ENCODE measurements around the gene ADAMTSL2.

ADAMTSL2 gene

DNA sequence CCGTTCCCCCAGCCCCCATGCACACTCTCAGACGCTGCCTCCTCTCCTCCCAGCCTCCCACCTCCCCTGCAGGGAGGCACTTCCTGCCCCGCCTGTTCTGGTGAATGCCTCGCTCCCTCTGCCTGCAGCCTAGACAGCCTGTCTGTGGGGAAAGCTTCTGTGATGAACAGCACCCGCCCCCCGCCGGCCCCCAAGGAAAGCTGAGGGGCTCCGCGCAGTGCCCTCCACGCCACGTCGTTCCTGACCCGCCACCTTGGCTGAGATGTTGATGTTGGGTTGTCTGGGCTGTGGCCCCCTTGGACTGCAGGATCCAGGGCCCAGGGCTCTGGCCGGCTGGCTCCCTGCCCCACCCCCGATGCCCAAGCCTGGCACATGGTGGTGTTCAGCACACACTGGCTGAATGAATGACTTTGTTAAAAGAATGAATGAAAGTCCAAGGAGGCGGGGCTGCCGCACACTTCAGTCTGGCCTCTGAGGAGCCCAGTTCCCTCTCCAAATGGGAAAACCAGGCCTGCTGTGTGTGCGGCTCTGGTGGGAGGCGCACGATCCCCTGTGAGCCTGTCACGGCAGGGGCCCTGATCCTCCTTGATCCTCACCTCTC lies 7.7 kb upstream of the ADAMTSL2 start:
- peak; percentile 61 to 91 (median 82) for DNase-seq

DNA sequence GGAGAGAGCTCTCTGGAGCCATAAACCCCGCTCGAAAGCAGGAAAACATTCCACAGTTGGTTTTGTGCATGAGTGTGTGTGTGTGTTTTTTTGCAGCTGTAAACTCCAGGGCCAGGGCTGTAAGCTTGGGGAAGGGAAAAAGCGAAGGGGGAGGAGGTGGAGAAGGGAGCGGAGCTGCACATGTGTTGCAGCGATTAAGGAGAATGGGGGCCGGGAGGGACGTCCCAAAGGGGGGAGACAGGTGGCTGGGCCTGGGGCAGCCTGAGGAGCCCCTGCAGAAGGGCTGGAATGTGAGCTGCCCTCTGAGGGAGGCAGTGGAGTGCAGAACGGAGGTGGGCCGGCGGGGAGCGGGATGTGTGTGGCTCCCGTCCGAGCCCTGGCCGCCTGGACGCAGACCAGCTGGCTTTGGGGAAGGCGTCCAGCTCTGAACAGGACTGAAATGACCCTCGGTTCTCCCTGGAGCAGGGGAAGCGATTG lies 7.0 kb upstream of the ADAMTSL2 start:
- intact Hi-C loops (cut with DNase I): no loop called here
- peak in 33 of 42 donors; percentile 30 to 80 (median 56) for DNase-seq

More for the DNA sequence above, 7.7 kb upstream of the ADAMTSL2 start:
- intact Hi-C loops (cut with DNase I): no loop called here

DNA sequence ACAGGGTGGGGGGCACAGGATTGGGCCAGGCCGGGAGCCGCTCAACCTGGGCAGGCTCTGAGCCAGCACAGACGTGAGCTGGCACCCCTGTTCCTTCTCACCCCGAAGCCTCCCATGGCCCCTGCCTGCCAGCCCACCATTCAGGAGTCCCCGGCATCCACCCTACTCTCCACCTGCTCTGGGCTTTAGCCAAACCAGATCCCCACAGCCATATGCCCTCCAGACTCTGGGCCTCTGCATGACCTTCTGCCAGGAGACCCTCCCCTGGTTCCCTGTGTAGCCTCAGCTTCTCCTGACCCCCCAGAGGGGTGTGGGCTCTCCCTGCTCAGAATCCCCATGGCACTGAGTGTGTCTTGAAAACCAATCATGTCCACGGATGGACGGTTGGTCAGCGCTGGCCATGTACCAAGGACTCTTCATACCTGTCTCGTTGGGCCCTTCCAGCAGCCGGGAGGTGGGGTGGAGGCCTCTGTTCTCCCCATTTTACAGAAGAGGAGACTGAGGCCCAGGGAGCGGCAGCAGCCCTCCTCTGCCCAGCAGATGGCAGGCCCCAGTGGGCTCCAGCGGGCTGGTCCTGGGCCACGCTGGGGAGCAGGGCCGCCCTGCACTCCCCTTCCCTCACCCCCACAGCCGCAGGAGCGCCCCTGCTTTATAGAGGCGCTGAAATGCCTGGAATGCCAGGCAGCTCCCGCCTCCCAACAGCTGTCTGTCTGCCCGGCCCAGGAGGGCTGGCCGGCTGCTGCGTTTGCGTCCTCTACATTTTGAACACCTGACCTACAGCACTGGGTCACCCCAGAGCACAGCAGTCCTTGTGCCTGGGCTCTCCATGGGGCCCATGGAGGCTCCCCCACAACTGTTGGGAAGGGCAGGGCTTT lies 6.3 kb upstream of the ADAMTSL2 start:
- intact Hi-C loops (cut with DNase I): no loop called here

DNA sequence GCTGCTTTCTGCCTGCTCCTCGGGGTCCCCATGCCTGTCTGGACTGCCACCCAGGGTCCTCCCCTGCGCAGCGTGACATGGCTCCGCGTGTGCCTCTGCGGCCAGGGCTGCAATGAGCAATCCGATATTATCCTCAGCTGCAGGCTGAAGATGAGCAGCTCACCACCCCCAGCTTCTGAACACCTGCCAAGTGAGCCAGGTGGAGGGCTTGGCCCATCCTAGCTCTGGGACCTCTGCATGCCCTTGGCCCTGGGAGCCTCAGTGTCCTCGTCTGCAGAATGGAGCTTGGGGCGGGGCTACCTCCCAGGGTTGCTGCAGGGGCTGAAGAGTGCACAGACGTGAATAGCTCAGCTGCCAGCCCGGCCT lies 5.6 kb upstream of the ADAMTSL2 start:
- no peak for DNase-seq
- intact Hi-C loops (cut with DNase I): no loop called here

More for the DNA sequence above, 6.3 kb upstream of the ADAMTSL2 start:
- no peak for DNase-seq

DNA sequence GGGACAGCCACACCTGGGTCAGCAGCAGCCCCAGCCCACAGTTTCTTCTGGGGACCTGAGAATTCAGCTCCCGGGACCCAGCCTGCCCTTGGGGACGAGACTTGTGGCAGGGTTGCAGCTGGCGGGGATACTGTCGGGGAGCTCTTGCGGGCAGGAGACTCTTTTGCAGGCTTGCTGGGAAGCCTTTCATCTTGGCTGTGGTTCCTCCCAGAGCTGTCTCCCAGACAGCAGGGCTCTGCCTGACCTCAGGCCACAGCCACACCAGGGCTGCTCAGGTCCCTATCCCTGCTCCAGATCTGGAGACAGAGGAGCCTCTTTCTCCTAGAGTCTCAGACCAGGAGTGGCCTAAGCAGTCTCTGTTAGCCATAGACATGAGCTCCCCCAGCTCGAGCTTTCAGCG lies 5.0 kb upstream of the ADAMTSL2 start:
- intact Hi-C loops (cut with DNase I): no loop called here
- DNase-seq: no peak

DNA sequence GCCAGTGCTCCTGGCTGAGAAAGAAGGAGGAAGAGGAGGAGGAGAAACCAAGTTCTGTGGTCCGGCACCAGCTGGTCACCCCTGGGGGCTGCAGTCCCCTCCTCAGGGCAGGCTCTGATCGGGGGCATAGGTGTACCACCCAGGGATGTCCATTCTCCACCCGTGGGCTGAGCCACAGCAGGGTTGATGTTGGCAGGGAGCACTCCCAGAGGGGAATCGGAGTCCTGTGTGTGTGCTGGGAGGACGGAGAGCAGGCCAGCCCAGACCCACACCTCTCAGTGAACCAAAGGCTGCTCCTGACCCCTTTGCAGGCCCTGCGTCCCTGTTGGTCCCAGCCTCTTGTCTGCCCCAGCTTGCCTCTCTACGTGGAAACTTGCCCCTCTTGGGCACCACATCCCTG lies 4.6 kb upstream of the ADAMTSL2 start:
- DNase-seq: no peak
- intact Hi-C loops (cut with DNase I): no loop called here

DNA sequence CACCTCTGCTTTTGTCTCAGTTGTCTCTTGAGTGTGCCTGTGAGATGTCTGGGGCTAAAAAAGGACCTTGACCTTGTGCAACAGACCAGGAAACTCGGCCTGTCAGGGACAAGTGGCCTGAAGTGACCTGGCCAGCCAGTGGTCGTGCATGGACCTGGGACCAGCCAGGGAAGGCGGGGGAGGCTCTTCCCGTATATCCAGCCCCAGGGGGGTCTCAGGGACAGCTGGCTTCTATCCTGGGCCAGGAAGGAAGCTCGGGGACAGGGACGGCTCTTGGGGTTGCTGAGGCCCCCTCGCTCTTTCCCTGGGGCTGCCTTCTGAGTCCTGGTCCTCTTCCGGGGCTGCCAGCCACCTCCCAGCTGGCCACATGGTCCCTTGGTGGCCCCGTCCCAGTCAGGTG lies 3.2 kb upstream of the ADAMTSL2 start:
- intact Hi-C loops (cut with DNase I): no loop called here
- no peak for DNase-seq

DNA sequence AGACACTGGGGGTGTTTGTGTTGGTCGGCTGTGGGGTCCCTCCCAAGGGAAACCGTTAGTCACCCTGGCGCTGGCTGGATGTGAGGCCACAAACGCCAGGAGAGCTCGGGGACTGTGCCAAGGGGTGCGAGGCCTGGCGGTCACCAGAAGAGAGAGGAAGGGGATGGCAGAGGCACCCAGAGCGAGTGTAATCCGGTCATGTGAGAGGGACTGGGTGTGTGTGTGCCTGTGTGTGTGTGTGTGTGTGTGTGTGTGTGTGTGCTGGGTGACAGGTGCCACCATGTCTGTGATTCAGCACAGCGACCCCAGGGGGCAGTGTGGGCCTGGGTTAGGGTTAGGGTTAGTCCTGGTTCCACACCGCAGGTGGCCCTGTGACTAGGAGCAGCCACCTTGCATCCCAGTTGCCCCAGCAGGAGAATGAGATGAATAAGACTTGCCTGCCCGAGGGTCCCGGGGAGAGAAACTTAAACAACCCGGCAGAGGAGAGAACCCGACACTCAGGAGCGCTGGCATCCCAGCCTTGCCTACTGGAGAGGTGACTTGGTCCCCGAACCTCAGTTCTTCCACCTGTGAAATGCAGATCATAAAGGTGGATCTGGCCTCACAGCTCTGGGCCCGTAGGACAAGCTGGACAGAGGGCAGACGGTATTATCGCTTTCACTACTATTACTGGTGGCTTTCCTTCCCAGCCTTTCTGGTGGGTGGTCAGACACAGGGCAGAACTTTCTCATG lies 1.4 kb upstream of the ADAMTSL2 start:
- DNase-seq: peak; percentile 60 to 88 (median 78)
- intact Hi-C loops (cut with DNase I): loop anchor here (2.0 kb wide), 1 partner anchor 192 kb away; no protein-coding TSS in a partner anchor

DNA sequence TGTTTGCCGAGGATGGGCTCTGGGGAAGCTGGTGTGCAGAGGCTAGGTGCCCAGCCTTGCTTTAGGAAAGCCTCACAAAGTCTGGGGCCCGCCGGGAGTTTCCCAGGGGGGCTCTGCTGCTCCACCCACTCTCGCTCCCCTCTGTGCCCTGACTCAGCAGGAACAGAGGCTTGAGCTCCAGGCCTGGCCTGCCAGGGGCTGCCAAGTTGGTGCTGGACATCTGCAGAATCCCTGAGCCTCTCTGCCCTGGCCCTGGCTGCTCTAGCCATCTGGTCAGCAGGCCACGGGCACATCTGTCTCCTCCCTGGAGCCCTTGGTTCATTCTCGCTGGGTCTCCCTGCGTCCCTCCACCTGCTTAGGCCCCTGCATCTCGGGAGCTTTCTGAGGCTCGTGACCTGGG lies 647 bp upstream of the ADAMTSL2 start:
- peak in 29 of 42 donors; percentile 21 to 75 (median 48) for DNase-seq
- intact Hi-C loops (cut with DNase I): loop anchor here (2.0 kb wide), 1 partner anchor 191 kb away; no protein-coding TSS in a partner anchor

DNA sequence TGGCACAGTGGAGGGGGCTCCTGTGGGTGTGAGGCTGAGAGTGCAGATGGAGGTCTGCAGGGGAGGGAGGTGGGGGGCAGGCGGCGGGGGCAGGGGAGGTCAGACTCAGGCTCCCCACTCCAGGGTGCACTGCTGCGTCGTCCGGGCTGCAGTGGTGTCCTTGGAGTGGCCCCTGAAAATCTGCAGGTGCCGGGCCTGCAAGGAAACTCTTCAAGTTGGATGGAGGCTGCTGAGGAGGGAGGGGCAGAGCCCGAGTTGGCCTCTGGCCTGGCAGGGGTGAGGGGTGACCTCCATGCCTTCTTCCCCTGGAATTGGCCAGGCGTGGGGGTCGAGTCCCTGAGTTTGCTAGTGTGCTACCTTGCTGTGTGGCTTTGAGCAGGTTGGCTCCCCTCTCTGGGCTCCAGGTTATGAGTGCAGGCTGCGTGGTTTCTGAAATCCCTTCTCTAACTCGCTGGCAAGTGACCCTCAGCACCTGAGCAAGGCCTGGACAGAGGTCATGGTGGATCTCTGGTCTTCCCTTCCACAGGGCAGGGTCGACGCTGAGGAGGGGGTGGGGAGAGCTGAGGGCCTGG lies 888 bp downstream of the ADAMTSL2 start:
- DNase-seq: no peak
- intact Hi-C loops (cut with DNase I): no loop called here

DNA sequence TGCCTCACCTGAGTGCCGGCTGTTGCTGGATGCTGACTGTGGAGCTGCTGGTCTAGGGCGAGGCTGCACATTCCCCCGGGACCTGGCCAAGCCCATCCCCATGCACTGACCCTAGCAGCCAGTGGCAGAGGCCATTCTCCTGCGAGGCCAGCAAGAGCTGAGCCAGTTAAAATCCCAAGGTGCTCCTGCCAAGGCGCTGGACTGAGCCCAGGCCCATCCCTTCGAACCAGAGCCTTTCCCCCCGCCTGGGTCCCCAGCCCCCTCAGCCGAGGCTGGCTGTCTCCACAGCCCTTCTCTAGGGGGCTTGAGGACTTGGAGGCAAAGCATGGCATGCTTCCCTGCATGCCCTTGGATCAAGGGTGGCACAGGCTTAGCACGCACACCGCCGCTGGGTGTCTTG lies 1.6 kb downstream of the ADAMTSL2 start:
- intact Hi-C loops (cut with DNase I): no loop called here
- DNase-seq: no peak

DNA sequence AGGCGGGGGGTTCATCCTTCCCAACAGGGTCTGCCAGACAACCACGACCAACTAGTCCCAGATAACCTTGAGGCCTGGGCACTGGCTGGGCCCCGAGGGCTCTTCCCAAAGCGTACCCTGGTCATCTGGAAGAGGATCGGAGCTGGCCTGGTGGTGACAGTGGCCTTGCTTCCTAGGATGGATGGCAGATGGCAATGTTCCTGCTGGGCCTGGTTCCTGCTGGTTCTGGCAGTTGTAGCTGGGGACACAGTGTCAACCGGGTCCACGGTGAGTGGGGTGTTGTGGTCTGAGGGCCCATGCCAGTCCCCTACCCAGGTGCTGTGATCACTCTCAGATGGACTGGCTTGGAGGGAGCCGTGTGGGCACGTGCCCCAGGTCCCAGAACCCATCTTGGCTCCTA lies 2.0 kb downstream of the ADAMTSL2 start:
- intact Hi-C loops (cut with DNase I): no loop called here
- DNase-seq: no peak

DNA sequence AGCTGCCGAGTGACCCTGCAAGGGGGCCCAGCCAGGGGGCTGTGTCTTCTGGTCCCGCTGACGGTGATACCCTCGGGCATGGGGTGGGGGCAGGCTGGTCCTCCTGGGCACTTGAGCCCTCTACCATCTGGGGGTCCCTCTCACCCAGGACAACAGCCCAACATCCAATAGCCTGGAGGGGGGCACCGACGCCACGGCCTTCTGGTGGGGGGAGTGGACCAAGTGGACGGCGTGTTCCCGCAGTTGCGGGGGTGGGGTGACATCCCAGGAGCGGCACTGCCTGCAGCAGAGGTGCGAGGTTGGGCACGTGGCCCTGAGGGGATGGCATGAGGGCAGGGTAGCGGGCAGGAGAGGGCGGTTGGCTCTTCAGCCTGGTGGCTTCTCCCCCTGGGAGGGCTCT lies 2.8 kb downstream of the ADAMTSL2 start:
- intact Hi-C loops (cut with DNase I): no loop called here
- DNase-seq: no peak

DNA sequence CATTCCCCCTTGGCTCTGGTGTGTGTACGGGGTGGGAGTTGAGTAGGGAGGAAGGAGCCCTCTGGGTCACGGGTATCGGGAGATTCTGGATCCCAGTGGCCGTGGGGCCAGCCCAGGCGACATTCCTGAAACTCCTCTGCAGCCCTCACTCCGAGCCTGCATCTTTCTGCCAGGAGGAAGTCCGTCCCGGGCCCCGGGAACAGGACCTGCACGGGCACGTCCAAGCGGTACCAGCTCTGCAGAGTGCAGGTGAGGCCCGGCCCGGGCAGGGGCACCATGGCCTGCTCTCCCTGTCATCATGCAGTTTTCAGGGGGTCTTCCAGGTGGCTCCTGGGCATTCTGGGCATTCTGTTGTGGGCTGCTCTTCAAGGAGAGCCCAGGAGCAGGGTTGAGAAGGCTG lies 3.7 kb downstream of the ADAMTSL2 start:
- intact Hi-C loops (cut with DNase I): no loop called here
- DNase-seq: no peak

DNA sequence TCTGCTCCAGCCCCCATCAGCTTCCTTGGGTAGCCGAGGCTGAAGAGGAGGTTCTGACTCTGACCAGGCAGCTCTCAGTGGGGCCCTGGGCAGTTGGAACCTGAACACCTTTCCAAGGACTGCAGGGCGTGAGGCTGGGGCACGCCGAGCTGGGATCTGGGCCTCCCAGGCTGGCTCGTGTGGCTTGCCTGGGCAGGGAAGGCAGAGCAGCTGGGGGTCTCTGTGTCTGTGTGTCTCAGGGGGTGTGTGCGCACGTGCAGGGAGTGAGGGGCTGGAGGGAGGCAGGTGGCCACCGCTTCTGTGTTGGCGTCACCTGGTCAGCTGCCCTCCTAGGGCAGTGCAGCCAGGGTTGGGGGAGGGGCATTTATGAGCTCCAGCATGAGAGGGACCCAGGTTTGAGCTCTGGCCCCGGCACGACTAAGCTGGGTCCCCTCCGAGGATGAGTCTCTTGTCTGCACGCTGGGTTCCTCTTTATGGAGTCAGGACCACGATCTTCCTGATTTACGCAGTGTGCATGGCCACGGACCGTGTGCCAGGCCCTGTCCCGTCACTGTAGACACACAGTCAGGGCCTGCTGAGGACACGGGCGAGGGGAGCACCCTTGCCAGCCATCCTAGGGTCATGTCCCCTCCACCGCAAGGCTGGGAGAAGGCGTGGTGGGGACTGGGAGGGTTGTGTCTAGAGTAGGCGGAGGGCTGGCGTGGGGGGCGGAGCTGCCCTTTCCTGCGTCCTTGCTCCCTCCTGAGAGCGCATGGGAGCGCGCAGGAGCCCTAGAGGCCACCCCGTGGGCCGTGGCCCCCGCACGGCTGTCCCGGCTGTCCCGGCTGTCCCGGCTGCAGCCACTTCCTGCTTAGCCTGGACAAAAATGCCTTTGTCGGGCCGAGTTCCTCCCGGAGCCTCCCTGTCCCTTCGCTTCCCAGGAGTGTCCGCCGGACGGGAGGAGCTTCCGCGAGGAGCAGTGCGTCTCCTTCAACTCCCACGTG lies 4.6 kb downstream of the ADAMTSL2 start:
- intact Hi-C loops (cut with DNase I): no loop called here
- peak in 35 of 42 donors; percentile 22 to 76 (median 58) for DNase-seq

DNA sequence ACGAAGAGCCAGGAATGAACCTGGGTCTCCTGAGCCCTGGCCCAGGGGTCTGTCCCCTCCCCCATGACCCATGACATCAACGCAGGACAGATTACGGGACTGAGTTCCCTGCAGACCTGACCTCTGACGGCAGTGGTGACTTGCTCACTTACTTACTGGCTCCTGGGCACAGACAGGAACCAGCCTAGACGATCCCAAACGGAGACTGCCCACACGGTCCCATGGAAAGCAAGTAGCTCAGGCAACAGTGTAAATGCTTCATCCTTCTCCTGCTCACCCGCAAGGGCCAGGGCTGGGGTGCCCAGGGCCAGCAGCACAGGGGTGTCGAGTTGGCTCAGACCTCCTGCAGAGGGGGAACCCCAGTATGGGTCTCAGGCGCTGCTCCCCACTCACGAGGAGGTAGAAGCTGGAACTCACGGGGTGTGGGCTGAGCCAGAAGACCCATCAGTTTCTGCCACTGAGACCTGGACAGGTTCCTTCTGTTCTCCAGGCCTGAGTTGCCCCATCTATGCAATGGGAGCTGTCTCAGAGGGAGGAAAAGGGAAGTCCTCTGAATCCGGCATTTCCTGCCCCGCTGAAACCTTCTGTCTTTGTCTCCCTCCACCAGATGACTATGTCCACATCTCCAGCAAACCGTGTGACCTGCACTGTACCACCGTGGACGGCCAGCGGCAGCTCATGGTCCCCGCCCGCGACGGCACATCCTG lies 5.6 kb downstream of the ADAMTSL2 start:
- intact Hi-C loops (cut with DNase I): no loop called here
- DNase-seq: peak in 4 of 42 donors; percentile 9 to 43 (median 23)

DNA sequence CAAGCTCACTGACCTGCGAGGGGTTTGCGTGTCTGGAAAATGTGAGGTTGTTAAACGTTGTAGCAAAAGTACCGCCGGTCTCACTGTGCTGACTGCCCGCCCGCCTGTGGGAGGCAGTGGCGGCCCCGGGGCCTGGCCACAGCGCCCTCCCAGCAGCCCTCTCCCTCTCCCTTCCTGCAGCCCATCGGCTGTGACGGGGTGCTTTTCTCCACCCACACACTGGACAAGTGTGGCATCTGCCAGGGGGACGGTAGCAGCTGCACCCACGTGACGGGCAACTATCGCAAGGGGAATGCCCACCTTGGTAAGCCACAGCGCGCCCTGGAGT lies 6.2 kb downstream of the ADAMTSL2 start:
- intact Hi-C loops (cut with DNase I): no loop called here

DNA sequence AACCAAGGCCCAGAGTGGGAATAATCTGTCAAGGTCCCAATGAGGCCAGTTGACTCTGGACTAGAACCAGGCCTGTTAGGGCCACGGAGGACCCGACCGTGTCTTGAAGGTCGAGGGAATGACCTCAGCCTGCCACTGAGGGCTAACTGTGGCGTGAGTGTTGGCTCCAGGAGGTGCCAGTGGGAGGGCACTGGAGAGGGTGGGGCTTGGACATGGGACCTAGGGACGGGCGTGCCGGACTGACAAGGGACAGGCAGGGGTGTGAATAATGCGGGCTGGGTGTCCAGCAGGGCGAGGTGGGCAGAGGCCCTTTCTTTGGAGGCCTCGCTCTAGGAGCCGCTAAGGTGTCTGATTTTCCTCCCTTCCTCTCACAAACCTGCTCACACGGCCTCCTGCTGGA lies 7.5 kb downstream of the ADAMTSL2 start:
- no peak for DNase-seq
- intact Hi-C loops (cut with DNase I): no loop called here

More for the DNA sequence above, 6.2 kb downstream of the ADAMTSL2 start:
- DNase-seq: no peak

All from head of caudate nucleus (tissue), 42 donors.